ENCODE measurements around the gene PDE4D.

GRCh38 chr5:59760785-59761348, 132.7 kb downstream of the PDE4D start:
- no peak for TF ChIP-seq SUZ12 (IDR thresholded peaks at IDR 0.05; ENCODE audit: extremely low read depth, insufficient read depth, insufficient read length)
- TF ChIP-seq YY1 (IDR thresholded peaks at IDR 0.05; ENCODE audit: insufficient read depth, insufficient read length): no peak
- TF ChIP-seq ZNF274 (IDR thresholded peaks at IDR 0.05; ENCODE audit: low read depth, low read length): no peak

Measured in NT2/D1 (cell line).